ENCODE results near the gene GCSH.

DNA sequence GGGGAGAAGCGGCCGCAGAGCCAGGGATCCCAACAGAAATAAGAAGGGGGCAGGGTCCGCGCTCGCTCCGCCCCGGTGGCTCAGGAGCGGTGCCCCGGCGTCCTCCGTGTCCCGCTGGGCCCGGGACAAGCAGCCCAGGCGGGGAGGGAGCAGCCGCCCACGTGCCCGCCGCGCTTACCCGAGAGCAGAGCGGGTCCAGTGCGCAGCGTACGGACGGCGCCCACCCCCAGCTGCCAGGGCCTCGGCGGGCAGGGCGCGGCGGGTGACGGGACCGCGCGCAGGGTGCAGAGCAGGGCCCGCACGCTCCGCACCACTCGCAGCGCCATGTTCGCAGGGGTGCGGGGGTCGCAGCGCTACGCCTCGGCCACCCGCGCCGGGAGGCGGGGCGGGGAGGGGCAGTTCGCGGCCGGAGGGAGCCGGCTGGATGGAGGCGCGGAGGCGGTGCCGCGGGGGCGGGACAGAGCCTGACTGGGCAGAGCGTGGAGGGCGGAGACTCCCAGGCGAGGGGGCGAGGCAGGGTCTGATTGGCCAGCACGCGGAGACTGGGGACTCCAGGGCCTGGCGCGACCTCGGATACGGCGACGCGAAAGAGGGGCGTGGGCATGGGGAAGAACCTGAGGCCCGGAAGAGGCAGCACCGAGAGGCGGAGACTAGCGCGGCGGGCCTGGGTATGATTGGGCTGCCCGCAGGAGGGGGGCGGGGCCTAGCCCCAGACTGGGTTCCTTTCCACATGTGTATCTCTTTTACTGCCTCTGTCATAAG is at the start of gene GCSH:
- TF ChIP-seq, protein P1, sequence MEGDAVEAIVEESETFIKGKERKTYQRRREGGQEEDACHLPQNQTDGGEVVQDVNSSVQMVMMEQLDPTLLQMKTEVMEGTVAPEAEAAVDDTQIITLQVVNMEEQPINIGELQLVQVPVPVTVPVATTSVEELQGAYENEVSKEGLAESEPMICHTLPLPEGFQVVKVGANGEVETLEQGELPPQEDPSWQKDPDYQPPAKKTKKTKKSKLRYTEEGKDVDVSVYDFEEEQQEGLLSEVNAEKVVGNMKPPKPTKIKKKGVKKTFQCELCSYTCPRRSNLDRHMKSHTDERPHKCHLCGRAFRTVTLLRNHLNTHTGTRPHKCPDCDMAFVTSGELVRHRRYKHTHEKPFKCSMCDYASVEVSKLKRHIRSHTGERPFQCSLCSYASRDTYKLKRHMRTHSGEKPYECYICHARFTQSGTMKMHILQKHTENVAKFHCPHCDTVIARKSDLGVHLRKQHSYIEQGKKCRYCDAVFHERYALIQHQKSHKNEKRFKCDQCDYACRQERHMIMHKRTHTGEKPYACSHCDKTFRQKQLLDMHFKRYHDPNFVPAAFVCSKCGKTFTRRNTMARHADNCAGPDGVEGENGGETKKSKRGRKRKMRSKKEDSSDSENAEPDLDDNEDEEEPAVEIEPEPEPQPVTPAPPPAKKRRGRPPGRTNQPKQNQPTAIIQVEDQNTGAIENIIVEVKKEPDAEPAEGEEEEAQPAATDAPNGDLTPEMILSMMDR (IDR thresholded peaks at IDR 0.05) = no peak
- no peak for TF ChIP-seq POLR2AphosphoS5 (IDR thresholded peaks at IDR 0.05; ENCODE audit: low read depth, low read length)
- no peak for TF ChIP-seq TCF7L2 (IDR thresholded peaks at IDR 0.05; ENCODE audit: low read depth, low read length)
- no peak for TF ChIP-seq SIN3A (IDR thresholded peaks at IDR 0.05; ENCODE audit: borderline replicate concordance, insufficient read depth, low read depth, low read length)
